Adrenal gland (tissue), 5 donors: ENCODE data around the gene UNC13C.

Experiments
- POLR2A ChIP-seq, 2 donors: fragments of 450-650 bp; IDR thresholded peaks; one replicate each; pipeline ENCODE4 v1.6.1; 2017; ENCODE audit warnings: antibody characterized with exemption in 2 of 2, mild to moderate bottlenecking in 2 of 2, moderate library complexity in 1 of 2
- TF ChIP-seq, protein P1 (sequence below), 6 experiments: fragments of 450-650 bp in 4 of 6; fragments of 200-600 bp in 2 of 6; sonication (generic) in 1 of 6; IDR thresholded peaks; 1 replicate in 5 of 6; 2 replicates in 1 of 6; pipeline versions ENCODE4 v1.5.1 to v1.8.0; 2016 to 2021; ENCODE audit warnings: antibody characterized with exemption in 6 of 6, mild to moderate bottlenecking in 2 of 6, moderate library complexity in 1 of 6
- donor health status: DM: no; HTN: no; CAD: no.

DNA sequence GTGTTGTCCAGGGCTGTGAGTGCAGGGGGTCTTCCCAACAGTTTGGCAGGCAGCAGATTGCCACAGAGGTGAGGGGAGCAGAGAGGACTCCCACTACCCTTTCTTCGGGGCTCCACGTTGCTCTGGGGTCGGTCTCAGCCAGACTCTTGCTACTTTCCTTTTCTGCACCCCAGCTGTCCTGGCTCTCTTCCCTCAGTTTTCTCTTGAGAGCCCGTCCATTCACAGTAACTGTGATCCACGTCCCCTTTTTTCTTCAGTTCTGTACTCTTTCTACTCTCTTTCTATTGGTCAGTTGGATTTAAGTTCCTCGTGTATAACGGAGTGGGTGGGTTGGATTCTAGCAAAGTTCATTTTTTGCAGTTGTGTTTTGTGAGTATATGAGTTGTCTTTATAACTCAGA is 105.8 kb downstream of the UNC13C start:
- TF ChIP-seq, protein P1, sequence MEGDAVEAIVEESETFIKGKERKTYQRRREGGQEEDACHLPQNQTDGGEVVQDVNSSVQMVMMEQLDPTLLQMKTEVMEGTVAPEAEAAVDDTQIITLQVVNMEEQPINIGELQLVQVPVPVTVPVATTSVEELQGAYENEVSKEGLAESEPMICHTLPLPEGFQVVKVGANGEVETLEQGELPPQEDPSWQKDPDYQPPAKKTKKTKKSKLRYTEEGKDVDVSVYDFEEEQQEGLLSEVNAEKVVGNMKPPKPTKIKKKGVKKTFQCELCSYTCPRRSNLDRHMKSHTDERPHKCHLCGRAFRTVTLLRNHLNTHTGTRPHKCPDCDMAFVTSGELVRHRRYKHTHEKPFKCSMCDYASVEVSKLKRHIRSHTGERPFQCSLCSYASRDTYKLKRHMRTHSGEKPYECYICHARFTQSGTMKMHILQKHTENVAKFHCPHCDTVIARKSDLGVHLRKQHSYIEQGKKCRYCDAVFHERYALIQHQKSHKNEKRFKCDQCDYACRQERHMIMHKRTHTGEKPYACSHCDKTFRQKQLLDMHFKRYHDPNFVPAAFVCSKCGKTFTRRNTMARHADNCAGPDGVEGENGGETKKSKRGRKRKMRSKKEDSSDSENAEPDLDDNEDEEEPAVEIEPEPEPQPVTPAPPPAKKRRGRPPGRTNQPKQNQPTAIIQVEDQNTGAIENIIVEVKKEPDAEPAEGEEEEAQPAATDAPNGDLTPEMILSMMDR (IDR thresholded peaks at IDR 0.05): no peak
- TF ChIP-seq POLR2A (IDR thresholded peaks at IDR 0.05): no peak
